HepG2 (cell line): ENCODE data around the gene RPL3. TPM values are rescaled to one million over a fixed set of nuclear protein-coding genes. Genes with fewer than 3 reads are reported as not detected.

Experiments used
- ATF7-NPFF ChIP-seq: sonication (generic); formaldehyde crosslinking; IDR thresholded peaks from 2 replicates; pipeline ENCODE4 v1.8.1; 2023; ENCODE audit warnings: mild to moderate bottlenecking, low read depth, missing genetic modification reagents, moderate library complexity
- ETS1 ChIP-seq: sonication (generic); formaldehyde crosslinking; IDR thresholded peaks from 2 replicates; pipeline ENCODE4 v1.4.0; 2020; ENCODE audit warnings: missing genetic modification reagents
- JUND ChIP-seq: sonication (generic); formaldehyde crosslinking; IDR thresholded peaks from 2 replicates; pipeline ENCODE4 v1.8.0; 2022; ENCODE audit warnings: mild to moderate bottlenecking, missing genetic modification reagents
- PAWR ChIP-seq: sonication (generic); formaldehyde crosslinking; IDR thresholded peaks from 2 replicates; pipeline ENCODE4 v1.4.0; 2020; ENCODE audit warnings: missing genetic modification reagents, mild to moderate bottlenecking, borderline replicate concordance
- SKIL ChIP-seq: sonication (generic); formaldehyde crosslinking; IDR thresholded peaks from 2 replicates; pipeline ENCODE4 v1.8.0; 2022; ENCODE audit warnings: missing genetic modification reagents, mild to moderate bottlenecking, moderate library complexity, borderline replicate concordance
- SRSF1 ChIP-seq: fragments of 200-400 bp; formaldehyde crosslinking; optimal IDR thresholded peaks from 2 replicates; pipeline ENCODE3; 2017; ENCODE audit warnings: mild to moderate bottlenecking, low read depth, low read length, moderate library complexity
- ZKSCAN1 ChIP-seq: fragments of 150-350 bp; IDR thresholded peaks from 2 replicates; pipeline ENCODE4 v1.6.1; 2014; ENCODE audit warnings: low read length
- ZNF136 ChIP-seq: sonication (generic); formaldehyde crosslinking; IDR thresholded peaks from 2 replicates; pipeline ENCODE4 v1.8.1; 2022; ENCODE audit warnings: low read depth, mild to moderate bottlenecking, moderate library complexity, missing genetic modification reagents
- ZNF17 ChIP-seq: sonication (generic); formaldehyde crosslinking; IDR thresholded peaks from 2 replicates; pipeline ENCODE4 v1.5.0; 2020; ENCODE audit warnings: mild to moderate bottlenecking, missing genetic modification reagents
- ZNF44 ChIP-seq: sonication (generic); formaldehyde crosslinking; IDR thresholded peaks from 2 replicates; pipeline ENCODE4 v1.5.1; 2020; ENCODE audit warnings: mild to moderate bottlenecking, missing genetic modification reagents
- ZSCAN29 ChIP-seq: sonication (generic); formaldehyde crosslinking; conservative IDR thresholded peaks from 2 replicates; pipeline ENCODE4 v1.4.0; 2020; ENCODE audit warnings: mild to moderate bottlenecking, missing genetic modification reagents
- ZSCAN30 ChIP-seq: sonication (generic); formaldehyde crosslinking; IDR thresholded peaks from 2 replicates; pipeline ENCODE4 v1.5.0; 2020; ENCODE audit warnings: mild to moderate bottlenecking, missing genetic modification reagents
- polyA plus RNA-seq, 8 experiments: library from polyadenylated mRNA; depleted of rRNA in 3 of 8; stranded (reverse) in 7 of 8; unstranded in 1 of 8; fragments of >200 nt; fragmentation: Illumina TruSeq in 4 of 8; extraction: Trizol in 4 of 8; gene quantifications; 2 replicates each; pipeline versions ENCODE4 v1.2.1 to v1.2.3, GENCODE V29; 2011 to 2016; ENCODE audit warnings: low read depth in 4 of 8, missing spikeins in 1 of 8, mixed read lengths in 1 of 8; ENCODE audit not compliant: insufficient read depth in 1 of 8
- total RNA-seq, 5 experiments: library from RNA; depleted of rRNA; stranded (reverse); fragments of >200 nt; fragmentation: Illumina TruSeq; extraction: Trizol; gene quantifications; 2 replicates each; pipeline ENCODE4 v1.2.3, GENCODE V29; 2016; ENCODE audit warnings: low read depth in 1 of 5
- TF ChIP-seq, protein P1 (sequence below): sonication (generic); formaldehyde crosslinking; IDR thresholded peaks from 2 replicates; pipeline ENCODE4 v1.4.0; 2020; ENCODE audit warnings: missing genetic modification reagents
- TF ChIP-seq, protein P2 (sequence below): sonication (generic); formaldehyde crosslinking; IDR thresholded peaks from 2 replicates; pipeline ENCODE4 v1.5.0; 2020; ENCODE audit warnings: mild to moderate bottlenecking, missing genetic modification reagents

RPL3 gene
- total and polyA plus RNA-seq, 2 of the 13 experiments (the other 11 are each of a cell fraction or from before 2014, with no cell fraction given), result 1,051 to 3,279 TPM

DNA sequence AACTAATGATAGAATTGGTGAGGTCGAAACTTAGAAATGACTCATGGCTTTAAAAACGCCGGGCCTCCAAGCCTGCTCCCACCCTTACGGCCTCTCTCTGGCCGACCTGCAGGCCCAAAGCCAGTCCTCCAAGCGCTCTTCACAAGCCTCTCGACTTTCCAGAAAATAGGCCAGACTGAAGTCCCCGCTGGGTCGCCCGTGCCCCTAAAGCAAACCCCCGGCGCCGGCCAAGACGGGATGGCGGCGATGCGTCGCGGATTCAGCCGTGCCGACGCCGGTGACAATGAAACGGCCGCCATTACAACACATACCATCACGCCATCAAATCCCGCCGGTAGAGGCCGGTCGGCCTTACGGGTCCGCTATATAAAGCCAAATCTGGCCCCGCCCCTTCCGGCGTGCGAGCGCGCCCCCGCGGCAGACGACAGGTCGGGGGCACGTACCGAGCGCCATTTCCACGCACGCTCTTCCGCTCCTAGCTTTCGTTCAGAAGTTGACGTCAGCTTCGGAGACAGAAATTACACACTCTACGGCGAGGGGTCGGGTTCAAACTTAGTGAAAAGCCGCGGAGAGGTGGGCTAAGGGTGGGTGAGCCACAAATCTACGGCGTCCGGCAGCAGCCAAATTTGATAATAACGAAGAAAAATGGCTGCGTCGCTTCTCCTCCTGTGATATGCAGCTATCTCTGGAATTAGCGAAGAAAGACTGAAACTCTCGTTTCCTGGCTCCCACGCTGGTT lies at the start of gene RPL3 (continued):
- TF ChIP-seq, protein P1, sequence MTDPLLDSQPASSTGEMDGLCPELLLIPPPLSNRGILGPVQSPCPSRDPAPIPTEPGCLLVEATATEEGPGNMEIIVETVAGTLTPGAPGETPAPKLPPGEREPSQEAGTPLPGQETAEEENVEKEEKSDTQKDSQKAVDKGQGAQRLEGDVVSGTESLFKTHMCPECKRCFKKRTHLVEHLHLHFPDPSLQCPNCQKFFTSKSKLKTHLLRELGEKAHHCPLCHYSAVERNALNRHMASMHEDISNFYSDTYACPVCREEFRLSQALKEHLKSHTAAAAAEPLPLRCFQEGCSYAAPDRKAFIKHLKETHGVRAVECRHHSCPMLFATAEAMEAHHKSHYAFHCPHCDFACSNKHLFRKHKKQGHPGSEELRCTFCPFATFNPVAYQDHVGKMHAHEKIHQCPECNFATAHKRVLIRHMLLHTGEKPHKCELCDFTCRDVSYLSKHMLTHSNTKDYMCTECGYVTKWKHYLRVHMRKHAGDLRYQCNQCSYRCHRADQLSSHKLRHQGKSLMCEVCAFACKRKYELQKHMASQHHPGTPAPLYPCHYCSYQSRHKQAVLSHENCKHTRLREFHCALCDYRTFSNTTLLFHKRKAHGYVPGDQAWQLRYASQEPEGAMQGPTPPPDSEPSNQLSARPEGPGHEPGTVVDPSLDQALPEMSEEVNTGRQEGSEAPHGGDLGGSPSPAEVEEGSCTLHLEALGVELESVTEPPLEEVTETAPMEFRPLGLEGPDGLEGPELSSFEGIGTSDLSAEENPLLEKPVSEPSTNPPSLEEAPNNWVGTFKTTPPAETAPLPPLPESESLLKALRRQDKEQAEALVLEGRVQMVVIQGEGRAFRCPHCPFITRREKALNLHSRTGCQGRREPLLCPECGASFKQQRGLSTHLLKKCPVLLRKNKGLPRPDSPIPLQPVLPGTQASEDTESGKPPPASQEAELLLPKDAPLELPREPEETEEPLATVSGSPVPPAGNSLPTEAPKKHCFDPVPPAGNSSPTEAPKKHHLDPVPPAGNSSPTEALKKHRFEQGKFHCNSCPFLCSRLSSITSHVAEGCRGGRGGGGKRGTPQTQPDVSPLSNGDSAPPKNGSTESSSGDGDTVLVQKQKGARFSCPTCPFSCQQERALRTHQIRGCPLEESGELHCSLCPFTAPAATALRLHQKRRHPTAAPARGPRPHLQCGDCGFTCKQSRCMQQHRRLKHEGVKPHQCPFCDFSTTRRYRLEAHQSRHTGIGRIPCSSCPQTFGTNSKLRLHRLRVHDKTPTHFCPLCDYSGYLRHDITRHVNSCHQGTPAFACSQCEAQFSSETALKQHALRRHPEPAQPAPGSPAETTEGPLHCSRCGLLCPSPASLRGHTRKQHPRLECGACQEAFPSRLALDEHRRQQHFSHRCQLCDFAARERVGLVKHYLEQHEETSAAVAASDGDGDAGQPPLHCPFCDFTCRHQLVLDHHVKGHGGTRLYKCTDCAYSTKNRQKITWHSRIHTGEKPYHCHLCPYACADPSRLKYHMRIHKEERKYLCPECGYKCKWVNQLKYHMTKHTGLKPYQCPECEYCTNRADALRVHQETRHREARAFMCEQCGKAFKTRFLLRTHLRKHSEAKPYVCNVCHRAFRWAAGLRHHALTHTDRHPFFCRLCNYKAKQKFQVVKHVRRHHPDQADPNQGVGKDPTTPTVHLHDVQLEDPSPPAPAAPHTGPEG (CRISPR knock-in tag), result peak; percentile 75
- TF ChIP-seq ETS1 (CRISPR knock-in tag) (0 out of 2 replicates have a peak, but pooled peaks have one; percentile 41), ZNF44 (no peak), ZSCAN30 (CRISPR knock-in tag) (no peak), ATF7-NPFF (CRISPR knock-in tag) (no peak; the same call in 1 of the 2 replicates), SRSF1 (peak; percentile 98), ZNF136 (CRISPR knock-in tag) (no peak; the same call in 1 of the 2 replicates), ZNF17 (CRISPR knock-in tag) (no peak), ZSCAN29 (0 out of 2 replicates have a peak, but pooled peaks have one; percentile 73), ZKSCAN1 (no peak), JUND (CRISPR knock-in tag) (peak; percentile 83), SKIL (CRISPR knock-in tag) (0 out of 2 replicates have a peak, but pooled peaks have one; percentile 43), PAWR (CRISPR knock-in tag) (no peak)
- TF ChIP-seq, protein P2, sequence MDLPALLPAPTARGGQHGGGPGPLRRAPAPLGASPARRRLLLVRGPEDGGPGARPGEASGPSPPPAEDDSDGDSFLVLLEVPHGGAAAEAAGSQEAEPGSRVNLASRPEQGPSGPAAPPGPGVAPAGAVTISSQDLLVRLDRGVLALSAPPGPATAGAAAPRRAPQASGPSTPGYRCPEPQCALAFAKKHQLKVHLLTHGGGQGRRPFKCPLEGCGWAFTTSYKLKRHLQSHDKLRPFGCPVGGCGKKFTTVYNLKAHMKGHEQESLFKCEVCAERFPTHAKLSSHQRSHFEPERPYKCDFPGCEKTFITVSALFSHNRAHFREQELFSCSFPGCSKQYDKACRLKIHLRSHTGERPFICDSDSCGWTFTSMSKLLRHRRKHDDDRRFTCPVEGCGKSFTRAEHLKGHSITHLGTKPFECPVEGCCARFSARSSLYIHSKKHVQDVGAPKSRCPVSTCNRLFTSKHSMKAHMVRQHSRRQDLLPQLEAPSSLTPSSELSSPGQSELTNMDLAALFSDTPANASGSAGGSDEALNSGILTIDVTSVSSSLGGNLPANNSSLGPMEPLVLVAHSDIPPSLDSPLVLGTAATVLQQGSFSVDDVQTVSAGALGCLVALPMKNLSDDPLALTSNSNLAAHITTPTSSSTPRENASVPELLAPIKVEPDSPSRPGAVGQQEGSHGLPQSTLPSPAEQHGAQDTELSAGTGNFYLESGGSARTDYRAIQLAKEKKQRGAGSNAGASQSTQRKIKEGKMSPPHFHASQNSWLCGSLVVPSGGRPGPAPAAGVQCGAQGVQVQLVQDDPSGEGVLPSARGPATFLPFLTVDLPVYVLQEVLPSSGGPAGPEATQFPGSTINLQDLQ (CRISPR knock-in tag), result peak; percentile 87; the same call in 1 of the 2 replicates
